SH-SY5Y (cell line): Measurements from ENCODE around the gene SGTA.

Source experiments
- GATA2 ChIP-seq: IDR thresholded peaks from 2 replicates; pipeline ENCODE4 v1.6.1; 2011; ENCODE audit warnings: mild to moderate bottlenecking, low read depth, low read length
- GATA3 ChIP-seq: IDR thresholded peaks from 2 replicates; pipeline ENCODE4 v1.6.1; 2011; ENCODE audit warnings: low read depth, mild to moderate bottlenecking, low read length, moderate library complexity

- TF ChIP-seq GATA3 (no peak), GATA2 (no peak)
Observed at GRCh38 chr19:2756921-2757881, 25.9 kb downstream of the SGTA start.
